Muscle of leg (tissue), 16 donors: ENCODE results near the gene SLC28A1. TPM values are rescaled to one million over a fixed set of nuclear protein-coding genes. Genes with fewer than 3 reads are reported as not detected.

Source experiments
- DNase-seq: peaks from one replicate; pipeline ENCODE4 v3.0.0; 2013
- H3K27ac ChIP-seq: one replicate; pipeline ENCODE4 v1.5.1; 2013; ENCODE audit warnings: mild to moderate bottlenecking, low read length, control low read depth
- H3K27me3 ChIP-seq: one replicate; pipeline ENCODE4 v1.6.1; 2013; ENCODE audit warnings: low read length; ENCODE audit not compliant: control insufficient read depth, insufficient read depth
- H3K36me3 ChIP-seq: one replicate; pipeline ENCODE4 v1.6.1; 2013; ENCODE audit warnings: low read length; ENCODE audit not compliant: control insufficient read depth, insufficient read depth
- H3K4me1 ChIP-seq: one replicate; pipeline ENCODE4 v1.6.1; 2013; ENCODE audit warnings: low read length; ENCODE audit not compliant: control insufficient read depth, insufficient read depth
- H3K4me3 ChIP-seq: one replicate; pipeline ENCODE4 v1.5.1; 2013; ENCODE audit warnings: low read length, control low read depth
- H3K9me3 ChIP-seq: replicated peaks from 2 replicates; pipeline ENCODE4 v1.6.1; 2013; ENCODE audit warnings: low read depth, low read length; ENCODE audit not compliant: control insufficient read depth
- WGBS: methylation state at CpG from one replicate; pipeline ENCODE4 v1.1.5; 2013; ENCODE audit warnings: missing lambda C conversion rate; ENCODE audit not compliant: insufficient coverage; 5-methylcytosine and 5-hydroxymethylcytosine counted together
- long read RNA-seq, 11 donors: transcript quantifications; one replicate each; lab custom pipeline, GENCODE V29; 2026
- polyA plus RNA-seq, 8 donors: library from polyadenylated mRNA; unstranded; fragments of 120-200 nt; gene quantifications; one replicate each; pipeline versions ENCODE4 v1.2.1 to v1.2.3, GENCODE V29; 2013; ENCODE audit warnings: inconsistent platforms in 1 of 8, low replicate concordance in 1 of 8; ENCODE audit not compliant: insufficient read length in 8 of 8, insufficient read depth in 1 of 8
- total RNA-seq: library from RNA; stranded (reverse); fragments of 120-200 nt; gene quantifications from one replicate; pipeline ENCODE4 v1.2.4, GENCODE V29; 2013

Gene SLC28A1, protein sequence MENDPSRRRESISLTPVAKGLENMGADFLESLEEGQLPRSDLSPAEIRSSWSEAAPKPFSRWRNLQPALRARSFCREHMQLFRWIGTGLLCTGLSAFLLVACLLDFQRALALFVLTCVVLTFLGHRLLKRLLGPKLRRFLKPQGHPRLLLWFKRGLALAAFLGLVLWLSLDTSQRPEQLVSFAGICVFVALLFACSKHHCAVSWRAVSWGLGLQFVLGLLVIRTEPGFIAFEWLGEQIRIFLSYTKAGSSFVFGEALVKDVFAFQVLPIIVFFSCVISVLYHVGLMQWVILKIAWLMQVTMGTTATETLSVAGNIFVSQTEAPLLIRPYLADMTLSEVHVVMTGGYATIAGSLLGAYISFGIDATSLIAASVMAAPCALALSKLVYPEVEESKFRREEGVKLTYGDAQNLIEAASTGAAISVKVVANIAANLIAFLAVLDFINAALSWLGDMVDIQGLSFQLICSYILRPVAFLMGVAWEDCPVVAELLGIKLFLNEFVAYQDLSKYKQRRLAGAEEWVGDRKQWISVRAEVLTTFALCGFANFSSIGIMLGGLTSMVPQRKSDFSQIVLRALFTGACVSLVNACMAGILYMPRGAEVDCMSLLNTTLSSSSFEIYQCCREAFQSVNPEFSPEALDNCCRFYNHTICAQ
- total RNA-seq, result 0.35 TPM
- polyA plus RNA-seq, result 1 to 10 TPM in 1 of 8 donors, under 1 TPM in 7; 0.25 to 1.5 (median 0.40) TPM
- long read RNA-seq, donor 1, result 0 reads
- long read RNA-seq, donor 2, result 0 reads
- long read RNA-seq, donor 3, result 0 reads
- long read RNA-seq, donor 4, result 0 reads
- long read RNA-seq, donor 5, result 0 reads
- long read RNA-seq, donor 6, result 0 reads
- long read RNA-seq, donor 7, result 0 reads
- long read RNA-seq, donor 8, result 0 reads
- long read RNA-seq, donor 9, result 0 reads
- long read RNA-seq, donor 10, result 0 reads
- long read RNA-seq, donor 11, result 0 reads

DNA sequence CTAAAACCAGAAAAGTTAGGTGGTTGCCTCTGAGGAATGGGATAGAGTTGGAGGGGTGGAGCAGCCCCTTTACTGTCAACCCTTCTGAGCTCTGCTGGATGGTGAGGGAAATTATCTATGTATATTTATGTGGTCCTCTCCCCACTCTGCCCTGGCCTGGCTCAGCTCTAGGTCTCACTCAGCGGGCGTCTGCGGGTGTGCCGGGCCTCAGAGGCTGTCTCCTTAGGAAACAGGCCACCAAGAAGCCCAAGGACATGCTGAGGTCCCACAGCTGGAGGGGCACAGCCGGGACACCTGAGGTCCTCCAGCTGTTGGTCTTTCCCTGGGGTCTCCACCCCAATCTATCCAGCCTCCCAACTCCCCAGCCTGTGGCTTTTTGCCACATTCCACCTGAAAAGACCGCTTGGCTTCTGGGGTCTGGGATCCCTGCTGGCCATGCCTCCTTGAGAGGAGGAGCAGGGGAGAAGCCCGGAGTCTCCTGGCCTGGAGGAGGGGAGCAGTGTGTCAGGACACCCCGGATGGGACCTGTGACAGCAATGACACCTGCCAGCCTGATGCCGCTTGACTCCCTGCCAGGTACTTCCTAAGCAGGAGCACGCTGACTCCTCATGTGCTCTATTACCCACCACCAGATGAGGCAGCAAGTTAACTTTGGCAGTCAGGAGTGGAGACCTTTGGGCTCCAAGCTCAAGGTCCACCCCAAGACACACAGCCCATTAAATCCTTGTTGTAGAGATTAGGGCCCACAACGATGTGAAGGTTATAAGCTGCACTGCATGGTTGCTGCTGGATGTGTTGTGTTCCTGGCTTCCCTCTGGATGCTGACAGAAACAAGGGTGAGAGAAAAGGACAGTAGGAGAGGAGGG is at the start of gene SLC28A1:
Gene SLC28A1, plus strand, starts transcription at position 747 of the 866 bp plus-strand sequence. CDS start 3,099 bp downstream, outside the sequence.
- DNase-seq, result no peak
- peaks cover 8% of the 10 kb centered on the region for H3K4me1 ChIP-seq
- H3K27me3 ChIP-seq, result peaks cover 8% of the 10 kb centered on the region
- H3K9me3 ChIP-seq, result no peaks in the 10 kb centered on the region
- no peaks in the 10 kb centered on the region for H3K36me3 ChIP-seq
- no peak within 1 kb of the TSS for H3K4me3 ChIP-seq
- 87% methylated on average over 8 of the region's 11 CpGs for WGBS
- no peak within 1 kb of the TSS for H3K27ac ChIP-seq

DNA sequence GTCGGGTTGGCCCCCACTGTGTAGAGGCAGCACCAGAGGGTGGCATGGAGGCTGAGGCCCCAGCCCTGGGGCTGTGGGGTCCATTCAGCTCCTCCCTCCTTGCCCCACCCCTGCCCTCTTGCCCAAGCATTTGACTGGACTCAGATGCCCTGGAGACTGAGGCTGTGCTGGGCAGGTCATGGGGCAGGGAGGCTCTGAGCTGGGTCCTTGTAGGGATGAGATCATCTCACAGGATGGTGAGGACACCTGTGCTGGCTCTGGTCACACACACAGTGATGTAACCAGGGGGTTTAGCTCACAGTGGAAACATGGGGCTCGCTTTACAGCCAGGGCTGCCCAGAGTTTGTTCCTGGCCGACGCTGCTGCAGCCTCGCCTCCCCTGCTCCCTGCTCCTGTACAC is 49.5 kb upstream of the SLC28A1 start:
- H3K9me3 ChIP-seq, result no peaks in the 10 kb centered on the region
- no peaks in the 10 kb centered on the region for H3K27me3 ChIP-seq
- peak overlapping the region; percentile 79 for H3K27ac ChIP-seq
- 86% methylated on average over 4 of the region's 5 CpGs for WGBS
- peaks cover 61% of the 10 kb centered on the region for H3K4me1 ChIP-seq
- peaks cover 53% of the 10 kb centered on the region for H3K36me3 ChIP-seq
- DNase-seq, result peak; percentile 54
- H3K4me3 ChIP-seq, result no peak overlapping the region

DNA sequence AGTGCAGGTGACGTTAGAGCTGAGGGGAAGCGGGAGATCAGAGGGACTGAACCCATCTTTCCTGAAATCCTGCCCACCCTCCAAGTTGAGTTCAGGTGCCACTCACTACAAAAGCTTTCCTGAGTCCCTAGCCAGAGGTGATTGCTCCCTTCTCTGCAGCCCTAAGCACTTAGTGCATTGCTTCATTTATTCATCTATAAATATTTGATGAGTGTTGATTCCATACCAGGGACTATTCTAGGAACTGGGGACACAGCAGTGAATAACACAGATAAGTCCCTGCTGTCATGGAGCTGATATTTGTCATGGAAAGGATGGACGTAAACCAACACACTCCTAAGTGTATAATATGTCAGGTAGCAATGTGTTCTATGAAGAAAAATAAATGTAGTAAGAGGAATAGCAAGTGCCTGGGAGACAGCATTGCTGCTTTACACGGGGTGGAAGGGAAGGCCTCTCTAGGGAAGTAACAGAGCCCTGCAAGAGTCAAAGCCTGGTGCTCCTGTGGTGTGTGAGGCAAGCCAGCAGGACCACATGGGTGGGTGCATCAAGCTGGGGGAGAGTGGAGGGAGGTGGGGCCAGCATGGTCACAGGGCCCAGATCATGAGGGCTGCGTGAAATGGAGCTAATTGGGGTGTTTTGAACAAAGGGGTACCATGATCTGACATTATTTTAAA is 48.7 kb upstream of the SLC28A1 start:
- DNase-seq, result no peak
- Histone ChIP-seq H3K9me3 (no peaks in the 10 kb centered on the region), H3K27me3 (no peaks in the 10 kb centered on the region), H3K27ac (peak overlapping the region; percentile 79), H3K4me1 (peaks cover 67% of the 10 kb centered on the region), H3K4me3 (no peak overlapping the region), H3K36me3 (peaks cover 59% of the 10 kb centered on the region)
- WGBS, result 82% methylated on average over 4 of the region's 5 CpGs

DNA sequence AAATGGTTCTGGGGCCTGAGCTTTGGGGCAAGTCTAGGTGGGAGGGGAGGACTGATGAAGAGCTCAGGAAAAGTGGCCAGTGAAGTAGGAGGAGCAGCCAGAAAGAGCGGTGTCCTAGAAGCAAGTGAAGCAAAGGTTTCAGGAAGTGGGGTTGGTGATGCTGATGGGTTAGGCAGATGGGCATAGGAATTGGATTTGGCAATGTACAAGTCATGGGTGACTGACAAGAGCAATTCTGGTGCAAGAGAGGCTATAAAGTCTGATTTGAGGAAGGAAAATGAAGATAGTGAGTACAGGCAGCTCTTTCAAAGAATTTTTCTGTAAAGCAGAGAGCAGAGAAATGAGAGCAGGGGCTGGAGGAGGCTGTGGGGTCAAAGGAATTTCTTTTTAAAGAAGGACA is 47.6 kb upstream of the SLC28A1 start:
- no peak for DNase-seq
- H3K27ac ChIP-seq, result peak overlapping the region; percentile 18
- H3K4me1 ChIP-seq, result peaks cover 69% of the 10 kb centered on the region
- no peaks in the 10 kb centered on the region for H3K9me3 ChIP-seq
- peaks cover 55% of the 10 kb centered on the region for H3K36me3 ChIP-seq
- H3K4me3 ChIP-seq, result no peak overlapping the region
- no peaks in the 10 kb centered on the region for H3K27me3 ChIP-seq
- WGBS, result 77% methylated on average over 1 of the region's 1 CpG

DNA sequence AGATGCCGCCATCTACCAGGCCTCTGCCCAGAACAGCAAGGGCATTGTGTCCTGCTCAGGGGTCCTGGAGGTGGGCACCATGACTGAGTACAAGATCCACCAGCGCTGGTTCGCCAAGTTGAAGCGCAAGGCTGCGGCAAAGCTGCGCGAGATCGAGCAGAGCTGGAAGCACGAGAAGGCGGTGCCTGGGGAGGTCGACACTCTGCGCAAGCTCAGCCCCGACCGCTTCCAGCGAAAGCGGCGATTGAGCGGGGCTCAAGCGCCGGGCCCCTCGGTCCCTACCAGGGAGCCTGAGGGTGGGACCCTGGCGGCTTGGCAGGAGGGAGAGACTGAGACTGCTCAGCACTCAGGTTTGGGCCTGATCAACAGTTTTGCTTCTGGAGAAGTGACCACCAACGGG is 44.7 kb upstream of the SLC28A1 start:
- no peak for DNase-seq
- Histone ChIP-seq H3K4me3 (no peak overlapping the region), H3K36me3 (peaks cover 51% of the 10 kb centered on the region), H3K9me3 (no peaks in the 10 kb centered on the region), H3K4me1 (peaks cover 61% of the 10 kb centered on the region), H3K27me3 (no peaks in the 10 kb centered on the region), H3K27ac (peak overlapping the region; percentile 96)
- WGBS, result 96% methylated on average over 23 of the region's 23 CpGs

DNA sequence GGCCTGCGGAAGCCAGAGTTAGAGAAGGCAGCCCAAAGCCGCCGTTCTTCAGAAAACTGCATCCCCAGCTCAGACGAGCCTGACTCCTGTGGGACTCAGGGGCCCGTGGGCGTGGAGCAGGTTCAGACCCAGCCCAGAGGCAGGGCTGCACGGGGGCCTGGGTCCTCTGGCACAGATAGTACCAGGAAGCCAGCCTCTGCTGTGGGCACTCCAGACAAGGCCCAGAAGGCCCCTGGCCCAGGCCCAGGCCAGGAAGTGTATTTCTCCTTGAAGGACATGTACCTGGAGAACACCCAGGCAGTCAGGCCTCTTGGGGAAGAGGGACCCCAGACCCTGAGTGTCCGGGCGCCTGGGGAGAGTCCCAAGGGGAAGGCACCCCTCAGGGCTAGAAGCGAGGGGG is 44.2 kb upstream of the SLC28A1 start:
- Histone ChIP-seq H3K27me3 (no peaks in the 10 kb centered on the region), H3K9me3 (no peaks in the 10 kb centered on the region), H3K4me1 (peaks cover 58% of the 10 kb centered on the region), H3K4me3 (no peak overlapping the region), H3K27ac (peak overlapping the region; percentile 96), H3K36me3 (peaks cover 54% of the 10 kb centered on the region)
- no peak for DNase-seq
- WGBS, result 73% methylated on average over 10 of the region's 10 CpGs

DNA sequence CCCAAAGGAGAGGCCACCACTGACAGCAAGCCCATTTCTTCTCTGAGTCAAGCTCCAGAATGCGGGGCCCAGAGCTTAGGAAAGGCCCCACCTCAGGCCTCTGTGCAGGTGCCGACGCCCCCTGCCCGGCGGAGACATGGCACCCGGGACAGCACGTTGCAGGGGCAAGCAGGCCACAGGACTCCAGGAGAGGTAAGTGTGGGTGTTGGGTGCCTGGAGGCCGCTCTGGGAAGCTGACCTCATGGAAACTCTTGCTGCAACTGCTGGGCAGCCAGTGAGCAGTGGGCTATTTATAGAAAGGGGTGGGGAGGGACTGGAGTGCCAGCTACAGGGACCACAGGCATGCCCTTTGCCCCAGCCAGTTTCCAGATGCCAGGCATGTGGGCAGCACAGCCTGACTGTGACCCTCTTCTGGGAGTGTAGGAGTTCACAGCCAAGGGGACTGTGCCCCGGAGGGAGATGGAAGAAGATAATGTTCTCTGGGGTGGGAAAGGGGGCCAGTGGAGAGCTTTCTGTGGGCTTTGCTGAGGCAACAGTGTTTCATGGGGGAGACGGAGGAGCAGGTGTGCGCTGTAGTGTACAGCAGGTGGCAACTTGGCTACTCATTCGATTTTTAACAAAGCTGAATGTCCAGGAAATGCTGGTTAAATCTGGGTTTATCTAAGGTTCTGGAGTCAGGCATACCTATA is 43.6 kb upstream of the SLC28A1 start:
- H3K4me3 ChIP-seq, result no peak overlapping the region
- no peaks in the 10 kb centered on the region for H3K27me3 ChIP-seq
- H3K36me3 ChIP-seq, result peaks cover 52% of the 10 kb centered on the region
- H3K9me3 ChIP-seq, result peaks cover 1% of the 10 kb centered on the region
- WGBS, result 83% methylated on average over 12 of the region's 12 CpGs
- peak overlapping the region; percentile 96 for H3K27ac ChIP-seq
- peak; percentile 86 for DNase-seq
- peaks cover 57% of the 10 kb centered on the region for H3K4me1 ChIP-seq

DNA sequence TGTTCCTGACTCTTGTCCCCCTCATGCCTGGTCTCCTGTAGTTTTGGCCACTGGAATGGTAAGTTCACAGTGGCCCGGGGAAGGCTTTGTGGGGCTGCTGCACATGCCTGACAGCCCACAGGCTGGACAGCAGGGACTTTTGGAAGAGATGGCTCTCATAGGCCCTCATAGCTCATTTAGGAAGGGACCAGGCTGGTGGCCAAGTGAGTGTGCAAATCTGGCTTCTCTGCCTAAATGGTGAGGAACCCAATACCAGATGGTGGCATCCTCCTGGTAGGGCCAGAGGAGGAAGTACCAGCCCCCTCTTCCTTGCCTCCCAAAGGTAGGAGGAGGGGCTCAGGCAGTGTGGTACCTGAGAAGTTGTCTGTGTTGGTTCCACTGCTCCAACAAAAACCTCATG is 41.7 kb upstream of the SLC28A1 start:
- no peak for DNase-seq
- Histone ChIP-seq H3K9me3 (peaks cover 16% of the 10 kb centered on the region), H3K4me1 (peaks cover 41% of the 10 kb centered on the region), H3K27ac (peak overlapping the region; percentile 96), H3K36me3 (peaks cover 43% of the 10 kb centered on the region), H3K4me3 (no peak overlapping the region), H3K27me3 (no peaks in the 10 kb centered on the region)
- WGBS, result 100% methylated on average over 1 of the region's 1 CpG

DNA sequence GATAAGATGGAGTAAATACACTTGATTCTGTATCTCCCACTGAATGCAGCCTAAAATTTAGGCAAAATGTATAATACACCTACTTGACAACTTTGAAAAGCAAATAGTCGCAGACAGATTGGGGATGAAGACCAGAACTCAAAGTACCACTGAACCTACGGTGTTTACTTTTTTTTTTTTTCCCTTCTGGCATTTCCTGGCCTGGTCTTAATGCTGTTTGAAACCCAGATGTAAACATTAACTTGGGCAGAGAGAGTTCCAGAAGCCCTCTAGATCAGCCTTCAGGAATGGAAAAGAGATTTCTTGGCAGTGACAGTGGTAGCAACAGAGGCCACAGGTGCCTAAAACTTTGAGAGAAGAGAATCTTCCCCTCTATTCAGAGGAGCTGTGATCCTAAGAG is 39.5 kb upstream of the SLC28A1 start:
- H3K4me3 ChIP-seq, result no peak overlapping the region
- 100% methylated on average over 1 of the region's 2 CpGs for WGBS
- no peak for DNase-seq
- H3K27ac ChIP-seq, result peak overlapping the region; percentile 32
- H3K4me1 ChIP-seq, result peaks cover 25% of the 10 kb centered on the region
- no peaks in the 10 kb centered on the region for H3K27me3 ChIP-seq
- peaks cover 29% of the 10 kb centered on the region for H3K36me3 ChIP-seq
- peaks cover 16% of the 10 kb centered on the region for H3K9me3 ChIP-seq
